DMS79 treated with DMSO at 0.1 percent for 48 hours (cell line): ENCODE data around the gene ATP6V1G2.
"Not testable (repeated sequence)": the region's sequence is repeated elsewhere in the genome, so short reads cannot be mapped to it uniquely, and the experiment has no call there.

Experiments used
- DNase-seq: peaks from one replicate; lab custom pipeline; 2025; lab: John Stamatoyannopoulos, UW

ATP6V1G2 gene

DNA sequence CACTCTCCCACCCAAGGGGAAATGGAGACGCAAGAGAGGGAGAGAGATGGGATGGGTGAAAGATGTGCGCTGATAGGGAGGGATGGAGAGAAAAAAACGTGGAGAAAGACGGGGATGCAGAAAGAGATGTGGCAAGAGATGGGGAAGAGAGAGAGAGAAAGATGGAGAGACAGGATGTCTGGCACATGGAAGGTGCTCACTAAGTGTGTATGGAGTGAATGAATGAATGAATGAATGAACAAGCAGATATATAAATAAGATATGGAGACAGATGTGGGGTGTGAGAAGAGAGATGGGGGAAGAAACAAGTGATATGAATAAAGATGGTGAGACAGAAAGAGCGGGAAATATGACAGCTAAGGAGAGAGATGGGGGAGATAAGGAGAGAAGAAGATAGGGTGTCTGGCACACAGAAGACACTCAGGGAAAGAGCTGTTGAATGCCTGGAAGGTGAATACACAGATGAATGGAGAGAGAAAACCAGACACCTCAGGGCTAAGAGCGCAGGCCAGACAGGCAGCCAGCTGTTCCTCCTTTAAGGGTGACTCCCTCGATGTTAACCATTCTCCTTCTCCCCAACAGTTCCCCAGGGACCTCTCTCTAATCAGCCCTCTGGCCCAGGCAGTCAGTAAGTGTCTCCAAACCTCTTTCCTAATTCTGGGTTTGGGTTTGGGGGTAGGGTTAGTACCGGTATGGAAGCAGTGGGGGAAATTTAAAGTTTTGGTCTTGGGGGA, 29.7 kb upstream of the ATP6V1G2 start:
- DNase-seq: peak; percentile 12

DNA sequence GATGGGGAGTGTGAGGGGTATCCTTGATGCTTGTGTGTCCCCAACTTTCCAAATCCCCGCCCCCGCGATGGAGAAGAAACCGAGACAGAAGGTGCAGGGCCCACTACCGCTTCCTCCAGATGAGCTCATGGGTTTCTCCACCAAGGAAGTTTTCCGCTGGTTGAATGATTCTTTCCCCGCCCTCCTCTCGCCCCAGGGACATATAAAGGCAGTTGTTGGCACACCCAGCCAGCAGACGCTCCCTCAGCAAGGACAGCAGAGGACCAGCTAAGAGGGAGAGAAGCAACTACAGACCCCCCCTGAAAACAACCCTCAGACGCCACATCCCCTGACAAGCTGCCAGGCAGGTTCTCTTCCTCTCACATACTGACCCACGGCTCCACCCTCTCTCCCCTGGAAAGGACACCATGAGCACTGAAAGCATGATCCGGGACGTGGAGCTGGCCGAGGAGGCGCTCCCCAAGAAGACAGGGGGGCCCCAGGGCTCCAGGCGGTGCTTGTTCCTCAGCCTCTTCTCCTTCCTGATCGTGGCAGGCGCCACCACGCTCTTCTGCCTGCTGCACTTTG, 29.0 kb upstream of the ATP6V1G2 start, which contains the start of gene TNF:
Gene TNF, plus strand, starts transcription at position 231 of the 567 bp plus-strand sequence. Its CDS starts 177 bp downstream, at position 408.
- DNase-seq: peak; percentile 6

DNA sequence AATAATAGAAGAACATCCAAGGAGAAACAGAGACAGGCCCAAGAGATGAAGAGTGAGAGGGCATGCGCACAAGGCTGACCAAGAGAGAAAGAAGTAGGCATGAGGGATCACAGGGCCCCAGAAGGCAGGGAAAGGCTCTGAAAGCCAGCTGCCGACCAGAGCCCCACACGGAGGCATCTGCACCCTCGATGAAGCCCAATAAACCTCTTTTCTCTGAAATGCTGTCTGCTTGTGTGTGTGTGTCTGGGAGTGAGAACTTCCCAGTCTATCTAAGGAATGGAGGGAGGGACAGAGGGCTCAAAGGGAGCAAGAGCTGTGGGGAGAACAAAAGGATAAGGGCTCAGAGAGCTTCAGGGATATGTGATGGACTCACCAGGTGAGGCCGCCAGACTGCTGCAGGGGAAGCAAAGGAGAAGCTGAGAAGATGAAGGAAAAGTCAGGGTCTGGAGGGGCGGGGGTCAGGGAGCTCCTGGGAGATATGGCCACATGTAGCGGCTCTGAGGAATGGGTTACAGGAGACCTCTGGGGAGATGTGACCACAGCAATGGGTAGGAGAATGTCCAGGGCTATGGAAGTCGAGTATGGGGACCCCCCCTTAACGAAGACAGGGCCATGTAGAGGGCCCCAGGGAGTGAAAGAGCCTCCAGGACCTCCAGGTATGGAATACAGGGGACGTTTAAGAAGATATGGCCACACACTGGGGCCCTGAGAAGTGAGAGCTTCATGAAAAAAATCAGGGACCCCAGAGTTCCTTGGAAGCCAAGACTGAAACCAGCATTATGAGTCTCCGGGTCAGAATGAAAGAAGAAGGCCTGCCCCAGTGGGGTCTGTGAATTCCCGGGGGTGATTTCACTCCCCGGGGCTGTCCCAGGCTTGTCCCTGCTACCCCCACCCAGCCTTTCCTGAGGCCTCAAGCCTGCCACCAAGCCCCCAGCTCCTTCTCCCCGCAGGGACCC, 28.0 kb upstream of the ATP6V1G2 start:
- no peak for DNase-seq

DNA sequence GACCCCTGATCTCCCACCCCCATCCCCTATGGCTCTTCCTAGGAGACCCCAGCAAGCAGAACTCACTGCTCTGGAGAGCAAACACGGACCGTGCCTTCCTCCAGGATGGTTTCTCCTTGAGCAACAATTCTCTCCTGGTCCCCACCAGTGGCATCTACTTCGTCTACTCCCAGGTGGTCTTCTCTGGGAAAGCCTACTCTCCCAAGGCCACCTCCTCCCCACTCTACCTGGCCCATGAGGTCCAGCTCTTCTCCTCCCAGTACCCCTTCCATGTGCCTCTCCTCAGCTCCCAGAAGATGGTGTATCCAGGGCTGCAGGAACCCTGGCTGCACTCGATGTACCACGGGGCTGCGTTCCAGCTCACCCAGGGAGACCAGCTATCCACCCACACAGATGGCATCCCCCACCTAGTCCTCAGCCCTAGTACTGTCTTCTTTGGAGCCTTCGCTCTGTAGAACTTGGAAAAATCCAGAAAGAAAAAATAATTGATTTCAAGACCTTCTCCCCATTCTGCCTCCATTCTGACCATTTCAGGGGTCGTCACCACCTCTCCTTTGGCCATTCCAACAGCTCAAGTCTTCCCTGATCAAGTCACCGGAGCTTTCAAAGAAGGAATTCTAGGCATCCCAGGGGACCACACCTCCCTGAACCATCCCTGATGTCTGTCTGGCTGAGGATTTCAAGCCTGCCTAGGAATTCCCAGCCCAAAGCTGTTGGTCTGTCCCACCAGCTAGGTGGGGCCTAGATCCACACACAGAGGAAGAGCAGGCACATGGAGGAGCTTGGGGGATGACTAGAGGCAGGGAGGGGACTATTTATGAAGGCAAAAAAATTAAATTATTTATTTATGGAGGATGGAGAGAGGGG, 27.1 kb upstream of the ATP6V1G2 start:
- DNase-seq: no peak

DNA sequence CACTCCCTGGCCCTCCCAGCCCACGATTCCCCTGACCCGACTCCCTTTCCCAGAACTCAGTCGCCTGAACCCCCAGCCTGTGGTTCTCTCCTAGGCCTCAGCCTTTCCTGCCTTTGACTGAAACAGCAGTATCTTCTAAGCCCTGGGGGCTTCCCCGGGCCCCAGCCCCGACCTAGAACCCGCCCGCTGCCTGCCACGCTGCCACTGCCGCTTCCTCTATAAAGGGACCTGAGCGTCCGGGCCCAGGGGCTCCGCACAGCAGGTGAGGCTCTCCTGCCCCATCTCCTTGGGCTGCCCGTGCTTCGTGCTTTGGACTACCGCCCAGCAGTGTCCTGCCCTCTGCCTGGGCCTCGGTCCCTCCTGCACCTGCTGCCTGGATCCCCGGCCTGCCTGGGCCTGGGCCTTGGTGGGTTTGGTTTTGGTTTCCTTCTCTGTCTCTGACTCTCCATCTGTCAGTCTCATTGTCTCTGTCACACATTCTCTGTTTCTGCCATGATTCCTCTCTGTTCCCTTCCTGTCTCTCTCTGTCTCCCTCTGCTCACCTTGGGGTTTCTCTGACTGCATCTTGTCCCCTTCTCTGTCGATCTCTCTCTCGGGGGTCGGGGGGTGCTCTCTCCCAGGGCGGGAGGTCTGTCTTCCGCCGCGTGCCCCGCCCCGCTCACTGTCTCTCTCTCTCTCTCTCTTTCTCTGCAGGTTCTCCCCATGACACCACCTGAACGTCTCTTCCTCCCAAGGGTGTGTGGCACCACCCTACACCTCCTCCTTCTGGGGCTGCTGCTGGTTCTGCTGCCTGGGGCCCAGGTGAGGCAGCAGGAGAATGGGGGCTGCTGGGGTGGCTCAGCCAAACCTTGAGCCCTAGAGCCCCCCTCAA, 25.9 kb upstream of the ATP6V1G2 start, which contains the start of gene LTA:
Gene LTA, plus strand, starts transcription at position 249 of the 871 bp plus-strand sequence. Its CDS starts 454 bp downstream, at position 703.
- no peak for DNase-seq

DNA sequence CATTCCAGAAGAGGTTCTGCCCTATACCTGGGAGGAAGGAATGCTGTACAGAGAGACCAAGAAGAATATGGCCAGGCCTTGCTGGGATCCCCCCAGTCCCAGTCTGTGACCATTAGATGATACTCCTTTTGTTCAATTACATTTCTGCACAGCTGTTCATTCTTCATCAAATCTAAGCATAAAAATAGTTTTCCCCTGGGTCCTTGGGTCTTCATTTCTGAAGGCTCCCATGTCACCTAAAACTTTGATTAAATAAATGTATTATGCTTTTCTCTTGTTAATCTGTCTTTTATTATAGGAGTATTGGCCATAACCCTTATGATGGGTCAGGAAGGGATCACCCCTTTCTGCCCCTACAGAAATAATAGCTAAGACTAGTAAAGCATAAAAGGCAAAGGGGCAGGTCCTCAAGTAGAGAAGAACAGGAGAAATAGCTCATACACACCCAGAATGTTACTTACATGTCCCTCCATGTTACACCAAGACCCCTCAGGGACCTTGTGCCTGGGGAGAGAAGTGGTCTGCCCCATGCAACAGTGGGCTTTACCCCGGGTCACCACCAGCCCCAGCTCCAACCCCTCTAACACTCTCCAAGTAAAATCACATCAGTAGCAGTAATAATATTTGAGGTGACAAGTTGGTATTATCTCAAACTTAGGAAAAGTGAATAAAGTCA, 23.6 kb upstream of the ATP6V1G2 start:
- no peak for DNase-seq

DNA sequence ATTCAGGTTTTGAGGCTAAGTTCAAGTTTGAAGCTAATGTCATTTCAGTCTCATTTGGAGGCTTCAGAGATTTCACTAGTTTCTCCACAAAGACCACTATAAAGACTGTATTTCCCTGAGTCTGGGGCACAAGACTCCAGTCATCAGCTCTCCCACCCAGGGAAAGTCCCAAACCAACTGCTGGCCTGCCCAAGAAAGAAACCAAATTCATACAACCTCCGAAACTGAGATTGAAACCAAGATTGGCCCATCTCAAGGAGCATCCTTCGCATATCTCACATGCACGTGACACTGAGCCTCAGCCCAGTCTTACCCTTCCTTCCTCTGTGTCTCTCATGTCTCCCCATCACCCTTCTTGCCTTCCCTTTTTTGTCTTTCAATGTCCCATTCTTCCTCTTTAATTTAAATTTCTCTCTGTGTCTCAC, 22.1 kb upstream of the ATP6V1G2 start:
- no peak for DNase-seq

DNA sequence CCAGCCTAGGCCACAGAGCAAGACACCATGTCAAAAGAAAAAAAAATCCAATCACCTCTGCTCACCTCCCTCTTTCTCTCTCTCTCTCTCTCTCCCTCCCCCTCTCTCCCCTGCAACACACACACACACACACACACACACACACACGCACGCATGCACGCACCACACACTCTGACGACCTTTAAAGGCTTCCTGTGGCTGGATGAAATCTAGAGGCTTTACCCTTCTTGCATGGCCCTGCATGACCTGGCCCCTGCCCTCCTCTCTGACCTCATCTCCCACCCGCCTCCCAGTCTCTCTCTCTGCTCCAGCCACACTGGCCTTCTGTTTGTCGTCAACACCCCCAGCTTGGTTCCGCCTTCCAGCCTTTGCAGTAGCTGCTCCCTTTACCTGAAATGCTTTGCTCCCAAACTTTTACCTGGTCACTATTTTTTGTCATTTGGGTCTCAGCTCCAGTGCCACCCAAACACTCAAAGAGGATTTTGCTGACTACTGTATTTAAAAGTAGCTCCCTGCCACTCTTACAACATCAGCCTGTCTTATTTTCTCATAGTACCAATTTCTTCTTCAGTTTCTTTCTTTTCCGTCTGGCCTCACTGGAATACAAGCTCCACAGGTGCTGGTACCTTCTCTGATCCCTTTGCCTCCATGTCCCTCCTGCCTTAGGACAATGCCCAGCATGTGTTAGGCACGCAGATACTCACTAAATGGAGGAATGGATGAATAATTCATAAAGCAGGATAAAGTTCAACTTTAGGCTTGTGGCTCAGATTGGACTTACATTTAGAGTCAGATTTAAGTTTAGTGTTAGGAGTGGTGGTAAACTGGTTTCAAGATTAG, 21.3 kb upstream of the ATP6V1G2 start:
- no peak for DNase-seq

DNA sequence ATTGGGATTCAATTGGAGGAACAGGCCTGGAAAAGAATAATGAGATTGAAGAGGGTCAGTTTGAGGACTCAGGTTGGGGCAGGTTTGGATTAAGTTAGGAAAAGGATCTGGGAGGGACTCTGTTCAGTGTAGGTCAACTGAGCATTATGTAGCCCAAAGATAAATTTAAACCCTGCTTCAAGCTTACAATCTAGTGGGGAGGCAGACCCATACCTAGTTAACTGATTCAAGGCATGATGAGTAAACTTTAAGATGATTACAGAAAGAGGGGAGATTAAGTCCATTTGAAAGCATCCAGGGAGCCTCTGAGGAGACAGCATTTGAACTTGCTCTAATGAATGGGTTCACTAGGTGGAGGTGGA, 14.3 kb upstream of the ATP6V1G2 start:
- DNase-seq: no peak

DNA sequence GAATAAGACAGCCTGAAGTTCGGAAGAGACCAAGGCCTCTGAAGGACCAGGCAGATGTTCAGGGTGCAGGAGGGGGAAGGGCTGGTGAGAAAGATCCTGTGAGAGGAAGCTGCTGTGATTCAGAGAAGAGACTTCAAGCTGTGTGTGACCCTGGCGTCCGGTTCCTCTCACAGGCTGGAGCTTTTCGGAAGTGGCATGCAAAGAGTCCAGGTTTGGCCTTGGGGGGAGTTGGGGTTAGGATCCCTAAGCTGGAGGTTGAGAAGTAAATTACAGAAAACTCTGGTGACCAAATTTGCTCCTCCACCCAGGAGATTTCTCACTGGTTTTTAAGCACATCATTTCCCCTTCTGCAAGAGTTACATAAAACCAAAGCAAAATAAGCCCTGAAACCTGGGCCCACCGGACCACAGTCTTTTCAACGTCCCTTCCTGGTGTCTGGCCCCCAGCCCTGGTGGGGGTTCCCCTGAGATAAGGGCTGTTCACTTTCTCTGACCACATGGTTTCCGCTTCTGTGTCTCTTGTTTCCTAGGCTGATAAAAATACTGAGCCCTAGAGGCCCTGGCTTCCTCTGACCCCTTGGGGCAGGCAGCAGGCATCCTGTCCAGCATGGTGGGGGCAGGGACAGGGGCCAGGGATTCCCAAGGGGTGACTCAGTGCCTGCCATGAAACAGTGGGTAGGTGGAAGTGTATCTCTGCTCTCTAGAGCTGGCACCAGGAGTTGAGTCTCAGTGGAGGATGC, 13.7 kb upstream of the ATP6V1G2 start:
- no peak for DNase-seq

DNA sequence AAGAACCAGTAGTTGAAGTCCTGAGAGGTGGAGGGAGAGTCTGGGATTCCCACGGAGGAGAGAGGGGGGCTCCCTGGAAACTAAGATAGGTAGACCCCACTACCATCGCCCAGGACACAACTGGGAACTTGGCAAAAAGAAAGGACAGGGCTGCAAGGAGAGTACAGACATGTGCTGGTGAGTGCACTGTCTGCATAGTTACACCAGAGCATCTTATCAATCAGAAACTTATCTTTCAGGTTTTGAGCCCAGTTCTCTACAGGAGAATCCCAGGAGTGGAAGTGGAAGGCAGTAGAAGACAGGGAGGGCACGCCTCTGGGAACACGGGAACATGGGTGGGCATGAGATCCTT, 13.2 kb upstream of the ATP6V1G2 start:
- no peak for DNase-seq

DNA sequence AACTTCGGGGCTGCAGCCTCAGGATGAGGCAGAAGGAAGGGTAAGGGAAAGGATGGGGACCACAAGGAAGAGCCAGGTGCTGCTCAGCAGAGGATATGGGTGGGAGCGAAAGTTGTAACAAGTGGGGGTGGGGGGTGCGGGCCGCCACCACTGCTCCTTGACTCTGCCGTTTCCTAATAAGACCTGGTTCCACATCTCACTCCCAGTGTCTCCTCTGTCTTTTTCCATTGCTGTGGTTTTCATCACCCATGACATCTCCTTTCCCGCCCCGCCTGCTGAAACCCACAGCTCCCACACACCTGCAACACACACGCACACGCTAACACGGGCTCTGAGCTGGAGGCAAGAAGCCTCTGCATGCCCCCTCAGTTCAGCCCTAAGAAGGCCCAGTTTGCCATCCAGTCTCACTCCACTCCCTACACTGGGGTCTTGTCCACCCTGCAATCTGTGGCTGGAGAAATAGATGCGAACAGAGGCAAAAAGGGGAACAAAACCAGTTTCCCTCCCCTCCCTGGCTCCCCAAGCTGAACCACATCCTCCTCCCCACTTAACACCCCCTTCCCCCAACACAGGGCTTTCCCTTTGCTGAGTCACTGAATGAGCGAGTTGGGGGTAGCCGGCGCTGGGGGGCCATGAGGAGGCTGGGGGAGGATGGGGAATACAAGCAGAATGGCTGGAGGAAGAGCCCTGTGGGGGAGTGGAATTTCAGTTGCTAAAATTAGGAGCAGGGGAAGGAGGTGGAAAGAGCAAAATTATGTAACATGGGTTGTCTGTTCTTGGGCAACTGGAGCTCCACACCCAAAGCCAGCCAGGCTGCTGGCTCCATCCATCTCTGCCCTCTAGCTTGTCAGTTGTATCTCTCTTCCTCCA, 12.5 kb upstream of the ATP6V1G2 start:
- DNase-seq: no peak

DNA sequence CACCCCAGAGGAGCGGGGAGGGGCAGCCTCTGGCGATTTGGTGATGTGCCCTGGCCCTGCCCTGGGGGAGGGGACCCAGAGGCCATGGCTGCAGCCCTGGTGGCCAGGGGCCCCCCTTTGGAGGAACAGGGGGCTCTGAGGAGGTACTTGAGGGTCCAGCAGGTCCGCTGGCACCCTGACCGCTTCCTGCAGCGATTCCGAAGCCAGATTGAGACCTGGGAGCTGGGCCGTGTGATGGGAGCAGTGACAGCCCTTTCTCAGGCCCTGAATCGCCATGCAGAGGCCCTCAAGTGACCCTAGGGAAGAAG, 11.9 kb upstream of the ATP6V1G2 start:
- DNase-seq: no peak

DNA sequence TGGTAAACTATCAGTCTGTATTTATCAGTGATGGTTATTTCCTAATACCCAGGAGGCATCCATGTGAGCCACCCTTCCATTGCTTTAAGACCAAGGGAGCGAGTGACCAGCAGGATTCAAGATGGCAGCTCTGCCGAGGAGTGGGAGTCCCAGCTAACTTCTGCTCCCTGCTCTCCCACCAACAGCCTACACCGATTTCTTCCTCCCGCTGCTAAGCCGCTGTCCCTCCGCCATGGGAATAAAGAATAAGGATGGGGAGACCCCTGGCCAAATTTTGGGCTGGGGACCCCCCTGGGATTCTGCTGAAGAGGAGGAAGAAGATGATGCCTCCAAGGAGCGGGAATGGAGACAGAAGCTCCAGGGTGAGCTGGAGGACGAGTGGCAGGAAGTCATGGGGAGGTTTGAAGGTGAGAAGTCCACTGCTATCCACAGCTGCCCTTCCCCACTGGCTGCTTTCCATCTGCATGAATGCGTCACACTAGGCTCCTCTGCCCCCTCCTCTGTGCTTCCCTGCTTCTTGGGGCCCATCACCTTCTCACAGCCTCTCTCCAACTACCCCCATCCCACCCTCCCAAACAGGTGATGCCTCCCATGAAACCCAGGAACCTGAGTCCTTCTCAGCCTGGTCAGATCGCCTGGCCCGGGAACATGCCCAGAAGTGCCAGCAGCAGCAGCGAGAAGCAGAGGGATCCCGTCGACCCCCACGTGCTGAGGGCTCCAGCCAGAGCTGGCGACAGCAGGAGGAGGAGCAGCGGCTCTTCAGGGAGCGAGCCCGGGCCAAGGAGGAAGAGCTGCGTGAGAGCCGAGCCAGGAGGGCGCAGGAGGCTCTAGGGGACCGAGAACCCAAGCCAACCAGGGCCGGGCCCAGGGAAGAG, 11.3 kb upstream of the ATP6V1G2 start:
- DNase-seq: no peak

DNA sequence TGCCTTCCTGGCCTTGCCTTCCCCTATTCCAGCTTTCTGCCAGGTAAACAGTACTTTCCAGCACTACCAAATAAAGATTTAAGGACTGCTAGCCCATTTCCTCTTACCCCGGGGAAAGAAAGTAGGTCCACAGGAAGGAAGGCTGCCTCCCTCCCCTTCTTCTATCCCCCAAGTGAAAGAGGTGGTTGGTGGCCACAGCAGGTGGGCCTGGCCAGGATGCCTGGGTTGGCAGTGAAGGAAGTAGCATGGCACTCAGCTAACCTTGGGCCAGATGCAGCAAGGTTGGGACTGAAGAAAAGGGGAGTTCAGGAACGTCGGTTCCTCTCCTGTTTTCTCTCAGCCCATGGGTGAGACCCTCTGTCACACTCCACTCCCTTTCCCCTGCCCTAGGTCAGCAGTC, 9.9 kb upstream of the ATP6V1G2 start:
- DNase-seq: no peak

DNA sequence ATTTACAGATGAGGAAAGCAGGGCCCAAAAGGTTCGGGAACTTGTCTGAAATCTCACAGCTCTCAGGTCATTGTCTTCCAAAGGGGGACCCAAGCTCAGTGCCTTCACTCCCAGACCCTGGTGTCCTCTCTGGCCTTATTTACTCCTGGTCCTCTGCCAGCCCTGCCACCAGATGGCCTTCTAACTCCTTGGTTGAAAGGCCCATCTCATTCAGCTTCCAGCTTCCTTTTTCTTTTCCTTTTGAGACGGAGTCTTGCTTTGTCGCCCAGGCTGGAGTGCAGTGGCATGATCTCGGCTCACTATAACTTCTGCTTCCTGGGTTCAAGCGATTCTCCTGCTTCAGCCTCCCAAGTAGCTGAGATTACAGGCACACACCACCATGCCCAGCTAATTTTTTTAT, 5.0 kb upstream of the ATP6V1G2 start:
- DNase-seq: not testable (repeated sequence)

DNA sequence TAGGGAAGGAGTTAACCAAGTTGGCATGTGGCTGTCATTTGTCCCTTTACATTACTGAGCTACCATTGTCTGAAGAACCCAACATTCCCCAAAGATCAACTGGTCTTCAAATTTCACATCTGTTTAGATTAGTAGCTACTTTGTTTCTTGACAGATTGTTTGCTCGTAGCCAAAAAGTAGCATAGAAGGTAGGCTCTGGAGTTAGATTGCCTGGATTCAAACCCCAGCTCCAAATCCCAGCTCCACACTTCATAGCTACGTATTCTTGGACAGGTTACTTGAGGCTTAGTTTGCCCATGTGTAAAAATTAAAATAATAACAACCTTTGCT, 2.1 kb upstream of the ATP6V1G2 start:
- DNase-seq: no peak
